GM10847 (cell line): ENCODE data around the gene CCDC181.

Experiments
- POLR2A ChIP-seq: IDR thresholded peaks from 2 replicates; pipeline ENCODE4 v1.6.1; 2011; ENCODE audit not compliant: insufficient read length; ENCODE audit errors: extremely low read depth

The CCDC181 gene

DNA sequence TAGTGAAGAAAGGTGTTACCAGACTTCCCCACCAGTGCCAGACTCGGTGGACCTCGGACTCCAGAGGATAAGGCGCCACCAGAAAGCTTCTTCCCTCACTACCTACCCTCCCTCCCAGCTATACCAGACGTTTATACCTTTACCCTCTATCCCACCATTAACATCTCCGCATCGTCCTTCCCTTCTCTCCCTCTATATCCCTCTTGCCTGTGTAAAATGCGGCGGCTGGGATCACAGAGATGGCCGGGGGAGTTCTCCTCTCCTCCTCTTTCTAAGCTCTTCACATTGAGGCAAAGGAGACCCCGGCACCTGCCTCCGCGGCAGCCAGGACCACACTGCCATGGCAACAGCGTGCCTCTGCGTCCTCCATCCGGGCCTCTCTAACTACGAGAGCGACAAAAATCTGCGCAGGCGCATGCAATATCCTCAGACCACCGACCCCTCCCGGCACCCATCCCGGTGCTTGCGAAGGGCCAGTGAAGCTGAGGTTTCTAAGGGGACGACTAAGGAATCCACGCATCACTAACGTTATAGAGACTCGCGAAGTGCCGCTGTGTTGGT is at the start of gene CCDC181:
Gene CCDC181 (minus strand): TSS at position 394 of the 561 bp plus-strand sequence. CDS start 2,547 bp downstream, outside the sequence.
- no peak for TF ChIP-seq POLR2A

DNA sequence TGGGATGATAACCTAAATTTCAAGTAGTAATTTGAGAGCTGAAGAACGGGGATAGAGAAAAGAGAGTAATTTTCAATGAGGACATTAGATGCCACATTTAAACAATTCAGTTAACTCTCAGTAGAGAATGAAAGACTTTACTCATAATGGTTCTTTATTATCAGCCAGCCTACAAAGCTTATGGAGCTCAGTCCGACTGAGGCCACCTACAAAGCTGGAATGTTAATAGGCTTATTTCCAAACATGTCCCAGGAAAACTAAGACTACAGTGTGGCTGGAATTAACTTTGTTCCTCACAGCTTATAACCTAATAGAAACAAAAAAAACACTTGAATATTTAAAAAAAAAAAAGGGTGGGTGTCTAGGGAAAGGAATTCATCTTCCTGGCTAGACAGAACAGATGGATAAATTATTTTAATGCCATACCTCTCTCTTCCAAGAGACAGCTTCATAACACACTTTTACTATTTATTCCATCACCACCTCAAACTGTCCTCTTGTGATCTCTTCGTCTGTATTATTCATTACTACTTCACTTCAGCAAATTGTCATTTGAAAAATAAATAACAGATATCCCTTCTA is 48.6 kb upstream of the CCDC181 start:
- no peak for TF ChIP-seq POLR2A

- no peak for TF ChIP-seq POLR2A
Measured at GRCh38 chr1:169474302-169474995, 47.2 kb upstream of the CCDC181 start.

GRCh38 chr1:169473347-169473746 is 46.1 kb upstream of the CCDC181 start:
- TF ChIP-seq POLR2A: no peak

GRCh38 chr1:169472738-169473137 is 45.5 kb upstream of the CCDC181 start:
- no peak for TF ChIP-seq POLR2A

DNA sequence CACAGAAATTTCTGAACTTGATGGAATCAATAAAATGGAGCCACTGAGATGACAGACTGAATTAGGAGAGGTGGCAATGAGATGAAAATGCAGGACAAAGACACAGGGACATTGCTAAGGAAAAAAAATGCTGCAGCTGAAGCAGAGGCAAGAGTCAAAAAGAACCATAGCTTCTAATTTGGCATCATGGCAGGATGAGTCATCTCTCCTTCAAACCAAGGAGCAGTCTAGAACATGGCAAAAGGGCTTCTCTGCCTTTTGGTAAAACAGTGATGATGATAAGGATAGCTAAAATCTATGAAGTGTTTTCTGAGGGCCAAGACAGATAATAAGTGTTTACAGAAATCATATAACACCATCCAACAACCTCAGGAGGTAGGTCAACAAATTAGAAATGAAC is 41.7 kb upstream of the CCDC181 start:
- no peak for TF ChIP-seq POLR2A

- no peak for TF ChIP-seq POLR2A
Measured at GRCh38 chr1:169466259-169467230, 39.3 kb upstream of the CCDC181 start.

DNA sequence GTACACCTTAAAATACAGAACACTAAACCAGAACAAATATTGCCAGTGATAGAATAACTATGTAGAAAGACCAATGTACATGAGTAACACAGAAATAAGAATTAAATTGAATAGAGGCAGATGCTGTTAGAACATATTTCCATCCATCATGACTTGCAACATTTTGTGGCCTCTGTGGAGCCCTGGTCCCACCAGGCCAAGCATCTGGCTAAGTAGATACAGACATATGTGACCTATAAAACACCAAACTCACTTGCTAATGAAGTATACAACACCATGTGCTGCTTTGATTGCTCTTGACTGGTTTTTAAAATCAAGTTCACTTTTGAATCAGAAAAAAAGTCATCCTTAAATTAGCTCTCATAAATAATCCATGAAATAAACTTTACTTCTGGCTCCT is 38.0 kb upstream of the CCDC181 start:
- TF ChIP-seq POLR2A: no peak

GRCh38 chr1:169462385-169462784 is 35.1 kb upstream of the CCDC181 start:
- TF ChIP-seq POLR2A: no peak

DNA sequence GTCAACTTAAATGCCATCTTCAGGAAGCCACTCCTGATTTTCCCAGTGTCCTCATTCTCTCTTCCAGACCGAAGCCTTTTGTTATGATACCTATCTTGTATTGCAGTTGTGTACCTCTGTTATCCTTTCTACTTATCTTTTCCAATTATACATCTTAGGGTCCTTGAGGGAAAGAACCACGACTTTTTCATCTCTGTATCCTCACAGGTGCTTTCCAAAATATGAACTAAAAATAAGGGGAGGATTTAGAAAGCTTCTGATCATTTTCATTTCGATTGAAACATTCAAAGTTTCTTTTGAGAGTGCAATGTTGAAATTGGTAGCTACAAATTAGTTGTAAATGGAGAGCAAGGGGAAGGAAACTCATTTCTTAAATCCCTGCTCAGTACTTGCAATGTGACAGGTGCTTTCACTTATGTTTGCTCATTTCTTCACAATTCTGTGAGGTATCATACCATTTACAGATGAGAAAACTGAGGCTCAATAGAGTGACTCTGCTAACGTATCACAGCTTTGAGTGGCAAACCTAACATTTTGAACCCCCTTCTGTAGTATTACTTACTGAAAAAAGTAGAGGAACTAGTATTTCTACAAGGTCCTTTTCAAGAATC is 34.2 kb upstream of the CCDC181 start:
- TF ChIP-seq POLR2A: no peak

DNA sequence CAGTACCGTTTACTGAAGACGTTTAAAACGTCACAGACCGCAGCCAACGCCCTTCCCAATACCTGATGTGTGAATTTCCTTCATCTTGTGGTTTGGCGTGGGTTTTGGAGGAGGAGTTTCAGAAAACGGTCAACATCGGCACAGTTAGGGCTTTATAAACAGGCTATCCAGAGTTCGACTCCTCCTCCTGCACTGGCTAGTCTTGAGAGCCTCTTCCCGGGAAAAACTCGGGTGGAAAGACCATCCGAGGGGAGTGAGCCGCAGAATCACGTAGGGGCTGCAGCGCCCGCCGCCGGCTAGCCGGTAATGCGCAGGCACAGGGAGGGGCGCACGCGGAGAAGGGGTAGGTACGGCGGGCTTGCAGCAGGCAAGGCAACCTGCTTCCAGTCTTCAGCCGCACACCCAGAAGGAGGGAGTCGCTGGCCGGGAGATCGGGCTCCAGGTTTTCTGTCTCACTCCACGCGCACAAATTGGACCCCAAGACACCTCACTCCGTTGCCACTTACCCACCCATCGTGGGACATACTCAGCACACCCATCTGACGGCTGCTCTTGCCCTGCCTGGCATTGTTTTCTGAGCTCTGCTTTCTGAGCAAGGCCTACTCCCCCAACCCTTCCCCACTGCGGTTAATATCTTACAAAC is 33.0 kb upstream of the CCDC181 start:
- TF ChIP-seq POLR2A: no peak

DNA sequence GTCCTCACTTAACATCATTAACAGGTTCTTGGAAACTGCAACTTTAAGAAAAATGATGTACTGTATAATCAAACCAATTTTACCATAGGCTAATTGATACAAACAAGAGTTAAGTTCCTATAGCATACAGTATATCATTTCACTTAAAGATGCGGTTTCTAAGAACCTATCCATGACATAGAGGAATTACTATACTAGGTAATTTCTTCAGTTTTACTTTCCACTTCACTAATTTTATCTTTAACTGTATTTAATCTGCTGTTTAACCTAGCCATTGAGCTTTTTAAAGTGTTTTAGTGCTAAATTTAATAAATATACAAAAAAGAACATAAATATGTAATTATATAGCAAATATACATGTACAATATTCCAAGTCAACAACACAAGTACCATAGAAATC is 30.2 kb upstream of the CCDC181 start:
- no peak for TF ChIP-seq POLR2A

GRCh38 chr1:169456029-169456428 is 28.8 kb upstream of the CCDC181 start:
- TF ChIP-seq POLR2A: no peak

GRCh38 chr1:169452921-169453320 is 25.6 kb upstream of the CCDC181 start:
- no peak for TF ChIP-seq POLR2A

GRCh38 chr1:169451218-169451824 is 24.0 kb upstream of the CCDC181 start:
- TF ChIP-seq POLR2A: no peak

DNA sequence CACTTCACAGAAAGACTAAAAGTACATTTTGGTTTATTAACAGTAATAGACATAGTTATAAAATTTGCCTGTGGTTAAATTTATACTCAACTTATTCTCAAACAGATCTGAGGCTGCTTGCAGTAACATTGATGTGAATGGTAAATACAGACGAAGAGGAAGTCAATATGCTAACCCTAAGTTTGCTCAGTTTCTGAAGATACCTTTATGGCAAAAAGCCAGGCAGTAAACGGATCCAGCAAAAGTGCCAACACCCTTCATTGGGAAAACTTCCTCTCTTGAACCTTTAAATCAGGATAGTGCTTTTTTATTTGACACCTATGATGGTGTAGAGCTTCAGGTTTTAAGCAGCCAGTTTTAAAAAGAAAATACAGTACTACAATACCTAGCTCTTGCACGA is 16.6 kb upstream of the CCDC181 start:
- no peak for TF ChIP-seq POLR2A
